Vagina (tissue), 2 donors: ENCODE measurements around the gene MYOF. TPM values are rescaled to one million over a fixed set of nuclear protein-coding genes. Genes with fewer than 3 reads are reported as not detected.

Experiments used
- DNase-seq, 2 donors: peaks; one replicate each; pipeline ENCODE4 v3.0.0-alpha.2; 2017; ENCODE audit errors: extremely low spot score in 2 of 2
- H3K27ac ChIP-seq: fragments of 200-600 bp; sonication (generic); one replicate; pipeline ENCODE4 v1.5.1; 2019
- H3K27me3 ChIP-seq: fragments of 200-600 bp; sonication (generic); one replicate; pipeline ENCODE4 v1.5.1; 2019
- H3K36me3 ChIP-seq, 2 donors: fragments of 200-600 bp; sonication (generic); one replicate each; pipeline ENCODE4 v1.5.1; 2017 to 2019
- H3K4me1 ChIP-seq: fragments of 200-600 bp; sonication (generic); one replicate; pipeline ENCODE4 v1.5.1; 2019
- H3K4me3 ChIP-seq, 2 donors: fragments of 200-600 bp; sonication (generic); 1 replicate in 1 of 2; 2 replicates in 1 of 2; pipeline ENCODE4 v1.5.1; 2016 to 2019
- H3K9me3 ChIP-seq: fragments of 200-600 bp; sonication (generic); one replicate; pipeline ENCODE4 v1.5.1; 2019
- POLR2A ChIP-seq, 2 donors: fragments of 450-650 bp; IDR thresholded peaks; one replicate each; pipeline ENCODE4 v1.6.1; 2017; ENCODE audit warnings: antibody characterized with exemption in 2 of 2, mild to moderate bottlenecking in 2 of 2, moderate library complexity in 2 of 2
- POLR2AphosphoS5 ChIP-seq, 2 donors: sonication (generic); formaldehyde crosslinking; IDR thresholded peaks; one replicate each; pipeline ENCODE4 v1.9.0; 2017; ENCODE audit warnings: antibody characterized with exemption in 2 of 2, mild to moderate bottlenecking in 2 of 2, low read depth in 1 of 2; ENCODE audit not compliant: insufficient read depth in 1 of 2
- intact Hi-C: fragments of 100-400 bp; cut with DNase I; formaldehyde crosslinking; loops from one replicate; pipeline ENCODE4 v1.15.1; 2023
- total RNA-seq: library from RNA; depleted of rRNA; stranded (reverse); fragments of >200 nt; gene quantifications from one replicate; pipeline ENCODE4 v1.2.3, GENCODE V29; 2016
- TF ChIP-seq, protein P1 (sequence below), 3 experiments: fragments of 450-650 bp in 2 of 3; fragments of 200-600 bp in 1 of 3; sonication (generic) in 1 of 3; IDR thresholded peaks; one replicate each; pipeline ENCODE4 v1.5.1; 2017 to 2019; ENCODE audit warnings: antibody characterized with exemption in 3 of 3, mild to moderate bottlenecking in 2 of 3, moderate library complexity in 2 of 3

MYOF gene
- total RNA-seq, 1 donor from 2014 or later = 107 TPM

DNA sequence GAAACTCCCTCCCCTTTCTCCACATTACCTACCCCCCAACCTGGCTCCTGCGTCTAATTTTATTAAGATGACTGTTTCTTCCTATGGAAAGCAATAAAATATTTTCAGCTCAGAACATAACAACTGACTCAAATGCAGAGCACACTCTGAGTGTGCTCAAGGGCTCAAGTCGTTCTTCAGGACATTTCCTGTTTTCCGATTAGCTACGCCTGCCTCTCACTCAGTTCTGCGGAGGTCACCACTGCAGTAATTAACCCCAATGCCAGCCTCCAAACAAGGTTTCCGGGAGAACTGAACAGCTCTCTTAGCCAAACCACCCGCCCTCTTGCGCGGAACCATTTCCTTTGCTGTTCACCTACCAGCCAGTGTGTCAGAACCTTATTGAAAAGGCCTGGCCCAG is 19.3 kb downstream of the MYOF start:
- H3K27ac ChIP-seq = peak overlapping the region; percentile 94
- TF ChIP-seq, protein P1, sequence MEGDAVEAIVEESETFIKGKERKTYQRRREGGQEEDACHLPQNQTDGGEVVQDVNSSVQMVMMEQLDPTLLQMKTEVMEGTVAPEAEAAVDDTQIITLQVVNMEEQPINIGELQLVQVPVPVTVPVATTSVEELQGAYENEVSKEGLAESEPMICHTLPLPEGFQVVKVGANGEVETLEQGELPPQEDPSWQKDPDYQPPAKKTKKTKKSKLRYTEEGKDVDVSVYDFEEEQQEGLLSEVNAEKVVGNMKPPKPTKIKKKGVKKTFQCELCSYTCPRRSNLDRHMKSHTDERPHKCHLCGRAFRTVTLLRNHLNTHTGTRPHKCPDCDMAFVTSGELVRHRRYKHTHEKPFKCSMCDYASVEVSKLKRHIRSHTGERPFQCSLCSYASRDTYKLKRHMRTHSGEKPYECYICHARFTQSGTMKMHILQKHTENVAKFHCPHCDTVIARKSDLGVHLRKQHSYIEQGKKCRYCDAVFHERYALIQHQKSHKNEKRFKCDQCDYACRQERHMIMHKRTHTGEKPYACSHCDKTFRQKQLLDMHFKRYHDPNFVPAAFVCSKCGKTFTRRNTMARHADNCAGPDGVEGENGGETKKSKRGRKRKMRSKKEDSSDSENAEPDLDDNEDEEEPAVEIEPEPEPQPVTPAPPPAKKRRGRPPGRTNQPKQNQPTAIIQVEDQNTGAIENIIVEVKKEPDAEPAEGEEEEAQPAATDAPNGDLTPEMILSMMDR (IDR thresholded peaks at IDR 0.05) = no peak
- TF ChIP-seq POLR2AphosphoS5 (IDR thresholded peaks at IDR 0.05; ENCODE audit: insufficient read depth in 1 of 2, low read depth in 1 of 2) = peak in 1 of 2 donors; percentile 85
- no peak for TF ChIP-seq POLR2A (IDR thresholded peaks at IDR 0.05)
- no peaks in the 10 kb centered on the region for H3K36me3 ChIP-seq
- intact Hi-C loops = no loop called here
- no peak overlapping the region for H3K4me3 ChIP-seq
- no peak for DNase-seq
- peaks cover 90% of the 10 kb centered on the region for H3K4me1 ChIP-seq
- H3K9me3 ChIP-seq = no peaks in the 10 kb centered on the region
- H3K27me3 ChIP-seq = no peaks in the 10 kb centered on the region

DNA sequence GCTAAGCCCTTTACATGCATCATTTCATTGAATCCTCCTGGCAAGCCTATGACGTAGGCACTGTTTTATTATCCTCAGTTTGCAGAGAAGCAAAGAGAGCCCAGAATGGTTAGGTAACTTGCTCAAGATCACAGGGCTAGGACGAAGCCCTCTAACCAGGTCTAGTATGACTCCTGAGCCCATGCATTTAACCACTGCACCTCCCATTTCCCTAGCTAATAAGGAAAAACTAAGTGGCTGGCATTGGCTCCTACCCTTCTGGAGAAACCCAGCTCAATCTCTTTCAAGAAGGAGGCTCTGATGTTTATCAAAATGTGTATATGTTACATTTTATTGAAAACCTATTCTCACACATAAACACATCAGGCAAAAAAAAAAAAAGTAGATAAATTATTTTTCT is 19.8 kb downstream of the MYOF start:
- H3K9me3 ChIP-seq = no peaks in the 10 kb centered on the region
- no peak overlapping the region for H3K4me3 ChIP-seq
- intact Hi-C loops = no loop called here
- TF ChIP-seq, protein P1 (IDR thresholded peaks at IDR 0.05) = no peak
- TF ChIP-seq POLR2A (IDR thresholded peaks at IDR 0.05) (no peak), POLR2AphosphoS5 (IDR thresholded peaks at IDR 0.05; ENCODE audit: insufficient read depth in 1 of 2, low read depth in 1 of 2) (no peak)
- no peaks in the 10 kb centered on the region for H3K27me3 ChIP-seq
- H3K4me1 ChIP-seq = peaks cover 93% of the 10 kb centered on the region
- H3K36me3 ChIP-seq = no peaks in the 10 kb centered on the region
- peak overlapping the region; percentile 94 for H3K27ac ChIP-seq
- DNase-seq = no peak

DNA sequence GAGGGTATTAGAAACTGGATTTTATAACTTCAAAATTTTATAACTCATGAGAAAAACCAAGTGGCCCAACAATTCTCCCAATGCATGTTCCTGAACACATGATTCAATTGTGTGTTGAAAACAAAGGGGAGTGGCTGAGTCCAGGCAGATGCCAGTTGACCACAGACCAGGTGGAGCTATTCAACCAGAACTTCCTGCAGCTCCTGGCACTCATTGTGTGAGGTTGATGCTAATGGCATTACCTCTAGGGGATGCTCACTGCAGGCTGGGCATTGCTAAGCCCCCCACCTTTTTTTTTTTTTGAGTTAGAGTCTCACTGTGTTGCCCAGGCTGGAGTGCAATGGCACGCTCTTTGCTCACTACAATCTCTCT is 20.3 kb downstream of the MYOF start:
- intact Hi-C loops = no loop called here
- no peak for DNase-seq
- Histone ChIP-seq H3K27me3 (no peaks in the 10 kb centered on the region), H3K4me1 (peaks cover 95% of the 10 kb centered on the region), H3K9me3 (no peaks in the 10 kb centered on the region), H3K4me3 (no peak overlapping the region), H3K27ac (peak overlapping the region; percentile 94), H3K36me3 (no peaks in the 10 kb centered on the region)
- TF ChIP-seq POLR2AphosphoS5 (IDR thresholded peaks at IDR 0.05; ENCODE audit: insufficient read depth in 1 of 2, low read depth in 1 of 2) (no peak), POLR2A (IDR thresholded peaks at IDR 0.05) (no peak)
- TF ChIP-seq, protein P1 (IDR thresholded peaks at IDR 0.05) = no peak

DNA sequence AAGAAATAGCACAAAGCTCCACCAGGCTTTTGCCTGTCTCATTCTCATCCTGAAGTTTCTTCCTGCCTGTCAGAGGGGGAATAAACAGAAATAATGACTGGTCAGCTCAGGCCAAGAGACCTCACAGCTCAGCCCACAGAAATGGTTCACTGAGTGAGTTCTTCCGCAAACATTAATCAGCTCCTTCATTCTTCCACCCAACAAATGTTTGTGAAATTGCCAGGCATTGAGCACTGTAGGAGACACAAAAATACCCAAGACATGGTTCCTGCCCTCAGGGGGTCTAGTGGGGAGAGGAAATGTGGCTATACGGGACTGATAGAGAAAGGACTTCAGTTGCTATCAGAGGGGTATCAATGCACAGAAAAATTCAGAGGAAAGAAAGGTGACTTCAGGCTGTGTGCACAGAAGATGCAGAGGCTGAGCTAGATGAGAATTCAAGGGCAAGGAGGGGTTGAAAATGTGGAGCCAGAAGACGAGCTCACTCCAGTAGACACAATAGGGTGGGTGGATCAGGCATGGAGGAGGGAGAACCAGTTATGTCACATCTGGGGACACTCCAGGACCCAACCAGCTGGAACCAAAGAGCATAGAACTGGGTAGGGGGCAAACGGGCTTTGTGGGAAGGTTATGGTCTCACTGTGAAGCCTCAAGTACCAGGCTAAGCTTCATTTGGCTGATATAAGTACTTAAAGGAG is 20.9 kb downstream of the MYOF start:
- no peak overlapping the region for H3K4me3 ChIP-seq
- TF ChIP-seq POLR2AphosphoS5 (IDR thresholded peaks at IDR 0.05; ENCODE audit: insufficient read depth in 1 of 2, low read depth in 1 of 2) (no peak), POLR2A (IDR thresholded peaks at IDR 0.05) (no peak)
- TF ChIP-seq, protein P1 (IDR thresholded peaks at IDR 0.05) = no peak
- H3K27ac ChIP-seq = peak overlapping the region; percentile 94
- no peak for DNase-seq
- H3K9me3 ChIP-seq = no peaks in the 10 kb centered on the region
- intact Hi-C loops = no loop called here
- peaks cover 95% of the 10 kb centered on the region for H3K4me1 ChIP-seq
- no peaks in the 10 kb centered on the region for H3K27me3 ChIP-seq
- H3K36me3 ChIP-seq = no peaks in the 10 kb centered on the region

DNA sequence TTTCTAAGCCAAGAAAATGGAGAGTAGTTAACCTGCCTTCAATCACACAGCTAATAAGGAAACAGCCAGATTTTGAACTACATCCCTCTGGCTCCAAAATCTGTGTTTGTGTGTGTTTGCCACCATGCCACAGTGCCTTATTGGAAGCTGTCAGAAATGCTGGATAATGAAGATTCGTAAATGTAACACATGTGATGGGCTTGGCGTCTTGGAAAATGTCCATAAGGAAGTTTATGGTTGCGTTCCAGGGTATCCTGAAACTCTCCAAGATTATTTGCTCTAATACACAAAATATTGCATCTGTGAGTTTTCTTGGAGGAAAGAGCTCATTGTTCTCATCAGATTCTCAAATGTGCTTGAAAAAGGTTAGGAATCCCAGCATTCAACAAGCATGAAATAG is 22.7 kb downstream of the MYOF start:
- H3K4me1 ChIP-seq = peaks cover 83% of the 10 kb centered on the region
- intact Hi-C loops = no loop called here
- H3K4me3 ChIP-seq = no peak overlapping the region
- no peaks in the 10 kb centered on the region for H3K9me3 ChIP-seq
- H3K27ac ChIP-seq = peak overlapping the region; percentile 94
- H3K27me3 ChIP-seq = no peaks in the 10 kb centered on the region
- peaks cover 0 to 11% of the 10 kb centered on the region in 2 donors for H3K36me3 ChIP-seq
- TF ChIP-seq POLR2A (IDR thresholded peaks at IDR 0.05) (no peak), POLR2AphosphoS5 (IDR thresholded peaks at IDR 0.05; ENCODE audit: insufficient read depth in 1 of 2, low read depth in 1 of 2) (no peak)
- TF ChIP-seq, protein P1 (IDR thresholded peaks at IDR 0.05) = no peak
- DNase-seq = no peak
